GM18870 (cell line): ENCODE measurements around the gene PPP1R12A.

ENCODE experiments used
- ATAC-seq: cut with Tn5 transposase; IDR thresholded peaks from one replicate; pipeline ENCODE4 v1.9.1; 2021; ENCODE audit warnings: moderate library complexity; ENCODE audit not compliant: unreplicated experiment

Gene PPP1R12A

DNA sequence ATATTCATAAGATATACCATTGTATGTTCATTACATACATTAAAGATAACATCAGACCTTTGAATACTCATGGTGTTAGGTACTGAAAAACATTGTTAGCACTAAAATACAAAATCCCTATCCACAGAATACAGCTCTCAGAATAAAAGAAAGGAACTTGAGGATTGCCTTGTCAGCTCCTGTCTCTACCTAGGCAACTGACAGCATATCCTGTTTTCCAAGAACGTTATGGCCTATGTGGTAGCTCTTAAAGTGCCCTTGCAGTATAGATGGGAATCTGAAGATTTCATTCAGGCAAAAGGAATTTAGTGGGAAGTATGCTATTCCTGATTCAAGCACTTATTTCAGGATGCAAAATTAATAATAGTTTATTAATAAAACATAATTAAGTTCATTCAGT lies 1.8 kb upstream of the PPP1R12A start:
- ATAC-seq, result no peak

DNA sequence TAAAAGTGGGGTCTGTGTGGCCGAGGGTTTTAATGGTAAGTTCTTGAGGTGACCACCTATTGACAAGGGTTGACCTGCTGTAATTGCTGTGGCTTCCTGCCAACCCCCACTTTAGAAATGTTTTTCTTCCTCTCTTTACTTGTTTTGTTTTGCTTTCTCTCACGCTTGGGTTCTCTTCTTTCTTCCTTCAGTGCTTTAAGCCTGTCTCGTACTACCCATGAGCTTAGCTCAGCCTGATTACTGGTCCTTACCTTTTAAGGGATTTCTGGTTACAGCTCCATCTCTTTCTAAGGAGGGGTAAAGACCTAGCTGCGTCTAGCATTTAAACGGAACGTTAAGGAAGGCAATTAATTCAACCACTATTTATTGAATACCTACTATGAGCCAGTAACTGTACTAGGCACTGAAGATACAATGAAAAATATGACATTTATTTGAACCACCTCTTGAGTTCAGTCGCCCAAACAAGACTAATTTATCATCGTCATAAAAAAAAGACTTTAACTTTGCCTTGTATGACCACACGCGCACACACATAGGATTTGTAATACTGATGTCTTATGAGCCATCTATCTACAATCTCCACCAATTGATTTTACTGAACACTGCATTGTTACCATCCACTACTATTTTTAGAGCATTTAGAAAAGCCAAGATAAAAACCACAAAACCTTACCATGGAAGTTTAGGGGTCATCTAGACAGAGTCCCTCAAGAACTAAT lies 888 bp upstream of the PPP1R12A start:
- ATAC-seq, result peak; percentile 25

DNA sequence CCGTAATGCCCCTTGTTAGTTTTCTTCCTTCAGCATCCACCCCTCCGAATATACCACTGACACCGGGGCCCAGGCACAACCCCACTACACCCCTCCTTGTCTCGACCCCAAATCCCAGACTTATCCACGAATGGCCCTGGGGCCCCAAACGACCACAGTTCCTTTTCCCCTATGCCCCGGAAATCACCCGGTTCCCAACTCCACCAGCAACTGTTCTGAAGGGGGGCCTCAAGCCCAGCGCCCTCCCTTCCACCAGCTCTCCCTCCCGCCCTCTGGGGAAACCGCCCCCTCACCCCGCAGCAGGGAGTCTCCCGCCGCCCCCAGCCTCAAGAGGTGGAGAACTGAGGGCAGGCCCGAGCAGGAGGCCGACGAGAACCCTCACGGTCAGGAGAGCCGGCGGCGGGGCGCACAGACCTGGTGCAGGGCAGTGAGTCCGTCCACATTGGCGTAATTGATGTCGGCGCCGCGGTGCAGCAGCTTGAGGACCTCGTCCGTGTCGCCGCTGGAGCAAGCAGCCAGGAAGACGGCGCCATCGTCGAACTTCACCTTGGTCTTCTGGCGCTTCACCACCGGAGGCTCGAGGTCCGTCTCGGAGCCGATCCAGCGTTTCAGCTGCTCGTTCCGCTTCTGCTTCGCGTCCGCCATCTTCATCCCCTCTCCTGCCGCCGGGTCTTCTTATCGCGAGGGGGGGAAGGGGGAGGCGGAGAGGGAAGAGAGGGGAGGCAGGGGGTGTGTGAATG lies 446 bp downstream of the PPP1R12A start:
- peak; percentile 1 for ATAC-seq

DNA sequence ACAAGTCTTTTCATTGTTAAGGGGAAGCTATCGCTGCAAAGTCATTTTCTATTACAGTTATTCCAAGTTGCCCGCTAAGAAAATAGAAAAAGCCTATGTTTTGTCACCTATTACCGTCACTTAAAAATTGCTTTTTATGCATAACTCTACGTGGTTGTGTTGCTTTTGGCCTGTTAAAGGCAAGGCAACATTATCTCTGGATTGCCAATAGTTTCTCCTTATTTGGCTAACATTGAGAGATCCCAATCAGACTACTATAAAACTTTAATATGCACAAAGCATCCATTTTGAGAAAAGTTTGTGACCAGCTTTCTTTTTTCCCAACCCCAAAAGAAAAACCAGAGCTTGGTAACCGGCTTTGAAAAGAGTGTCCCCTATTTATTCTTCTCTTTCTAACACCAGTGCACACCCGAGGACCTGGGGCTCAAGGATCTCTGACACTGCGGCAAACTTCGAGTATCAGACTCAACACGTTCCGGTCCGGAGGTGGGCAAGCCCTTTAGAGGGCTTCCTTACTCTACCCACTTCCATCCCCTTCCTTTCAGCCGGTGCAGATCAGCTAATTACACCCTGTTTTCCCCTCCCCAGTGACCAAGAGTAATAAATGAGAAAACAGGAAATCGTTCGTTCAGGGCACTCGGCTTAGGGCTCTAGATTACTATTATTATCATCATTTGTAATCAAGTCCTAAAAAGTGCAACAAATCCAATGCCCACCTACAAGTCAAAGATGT lies 1.2 kb downstream of the PPP1R12A start:
- ATAC-seq, result peak; percentile 15

DNA sequence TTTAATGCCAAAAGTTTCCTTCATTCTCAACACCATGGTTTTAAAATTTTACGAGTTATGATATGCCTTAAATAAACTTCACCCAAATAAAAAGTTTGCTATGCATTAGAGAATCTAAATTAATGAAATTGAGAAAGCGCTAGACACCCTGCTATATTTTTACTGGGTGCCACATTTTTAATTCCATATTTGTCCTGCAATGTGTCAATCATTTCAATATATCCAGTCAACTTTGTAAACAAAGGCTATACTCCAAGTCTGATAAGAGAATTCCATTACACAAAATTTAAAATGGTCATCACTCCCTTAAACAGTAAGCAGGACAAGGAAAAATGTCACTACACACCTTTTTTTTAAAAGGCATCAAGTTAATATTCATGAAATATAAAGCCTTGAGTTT lies 1.9 kb downstream of the PPP1R12A start:
- ATAC-seq, result no peak

DNA sequence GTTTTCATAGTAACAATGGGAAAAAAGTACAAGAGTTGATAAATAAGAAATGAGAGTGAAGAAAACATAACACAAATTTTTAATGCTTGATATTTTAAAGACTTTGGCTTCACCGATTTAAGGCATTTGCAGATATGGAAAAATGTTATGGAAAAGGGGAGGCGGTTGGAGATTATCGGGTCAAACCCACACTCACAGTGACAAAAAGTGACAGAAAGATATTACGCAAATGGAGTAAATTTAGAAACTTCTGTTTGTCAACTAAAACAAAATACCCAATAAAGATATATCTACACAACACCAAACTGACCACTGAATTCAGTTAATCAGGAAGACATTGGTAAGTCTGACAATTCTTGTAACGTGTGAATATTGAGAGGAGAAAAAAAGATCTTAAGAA lies 2.5 kb downstream of the PPP1R12A start:
- no peak for ATAC-seq

DNA sequence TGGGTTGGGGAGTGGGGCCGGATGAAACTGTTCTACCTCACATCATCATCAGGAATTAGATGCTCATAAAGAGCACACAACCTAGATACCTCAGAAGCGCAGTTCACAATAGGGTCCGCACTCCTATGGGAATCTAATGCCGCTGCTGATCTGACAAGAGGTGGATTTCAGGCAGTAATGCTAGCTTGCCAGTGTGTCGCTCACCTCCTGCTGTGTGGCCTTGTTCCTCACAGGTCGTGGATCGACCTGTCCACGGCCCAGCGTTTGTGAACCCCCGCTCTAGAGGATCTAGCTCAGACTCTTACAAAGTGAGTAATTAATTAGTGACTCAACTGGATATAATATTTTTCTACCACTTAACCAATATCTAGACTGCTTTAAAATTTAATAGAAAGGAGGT lies 5.8 kb downstream of the PPP1R12A start:
- no peak for ATAC-seq

DNA sequence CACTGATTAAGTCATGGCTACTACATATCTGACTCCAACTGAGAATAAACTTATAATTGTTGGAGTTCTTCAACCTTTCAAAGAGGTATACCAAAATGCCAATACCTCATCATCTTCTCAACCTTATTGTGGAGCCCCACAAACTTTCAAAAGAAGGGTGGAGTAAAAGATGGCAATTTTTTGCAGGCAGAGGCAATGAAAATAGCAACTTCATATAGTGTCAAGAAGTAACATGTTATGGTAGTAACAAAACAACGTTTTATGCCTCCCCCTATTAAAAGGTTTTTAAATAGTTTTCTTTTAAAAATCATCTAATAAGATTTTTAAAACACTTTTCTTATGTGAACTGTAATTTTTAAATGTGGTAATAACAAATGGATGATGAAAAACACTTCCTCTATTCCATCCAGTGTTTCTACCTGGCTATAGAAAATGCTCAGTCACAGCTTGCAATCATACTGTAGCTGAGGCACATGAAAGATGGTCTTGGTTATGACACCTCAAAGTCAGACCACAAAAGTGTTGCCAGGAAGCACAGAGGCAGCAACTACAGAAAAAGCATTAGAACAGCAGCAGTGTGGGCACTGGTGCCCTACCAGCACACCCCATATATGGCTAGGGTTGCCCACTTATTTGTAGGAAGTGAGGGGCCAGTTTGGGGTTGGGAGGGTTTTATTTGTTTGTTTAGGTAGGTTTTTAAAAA lies 7.0 kb downstream of the PPP1R12A start:
- ATAC-seq, result peak; percentile 99

DNA sequence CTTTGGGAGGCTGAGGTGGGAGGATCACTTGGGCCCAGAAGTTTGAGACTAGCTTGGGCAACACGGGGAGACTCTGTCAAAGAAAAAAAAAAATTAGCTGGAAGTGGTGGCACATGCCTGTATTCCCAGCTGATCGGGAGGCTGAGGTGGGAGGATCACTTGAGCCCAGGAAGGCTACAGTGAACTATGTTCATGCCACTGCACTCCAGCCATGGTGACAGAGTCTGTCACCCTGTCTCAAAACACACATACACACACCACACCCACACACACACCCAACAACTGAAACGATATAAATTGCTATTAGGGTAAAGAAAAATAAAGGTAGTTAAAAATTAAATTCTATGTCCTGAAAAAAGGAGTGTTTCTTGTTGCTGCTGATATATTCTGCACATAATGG lies 7.9 kb downstream of the PPP1R12A start:
- ATAC-seq, result no peak

DNA sequence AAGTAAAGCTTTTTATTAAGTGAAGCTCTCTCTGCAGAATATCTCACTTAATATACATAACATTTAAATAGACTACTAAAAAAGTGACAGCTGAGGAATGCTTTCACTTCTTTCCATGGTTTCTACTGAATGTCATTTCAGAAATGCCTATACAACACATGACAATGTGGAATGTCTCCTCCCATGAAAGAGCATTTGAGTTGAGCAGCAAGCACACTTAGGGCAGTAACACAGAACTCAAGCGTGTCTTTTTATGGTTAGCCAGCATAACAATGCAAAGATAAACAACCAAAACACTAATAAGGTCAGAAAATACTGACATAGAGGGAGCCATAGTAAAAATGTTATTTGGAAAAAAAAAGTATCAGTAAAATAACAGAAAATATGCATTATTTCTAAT lies 9.4 kb downstream of the PPP1R12A start:
- no peak for ATAC-seq

DNA sequence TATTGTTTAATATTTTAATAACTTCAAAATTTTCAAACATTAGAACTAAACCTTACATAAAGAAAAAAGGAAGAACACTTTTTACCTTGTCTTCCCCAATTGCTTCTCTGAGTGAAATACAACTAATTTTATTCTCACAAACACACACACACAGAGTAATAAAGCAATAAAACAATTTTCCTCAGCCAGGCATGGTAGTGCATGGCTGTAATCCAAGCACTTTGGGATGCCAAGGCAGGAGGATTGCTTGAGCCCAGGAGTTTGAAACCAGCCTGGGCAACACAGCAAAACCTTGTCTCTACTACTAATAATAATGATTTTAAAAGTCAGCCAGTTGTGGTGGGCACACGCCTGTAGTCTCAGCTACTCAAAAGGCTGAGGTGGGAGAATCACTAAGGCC lies 13.1 kb downstream of the PPP1R12A start:
- no peak for ATAC-seq

DNA sequence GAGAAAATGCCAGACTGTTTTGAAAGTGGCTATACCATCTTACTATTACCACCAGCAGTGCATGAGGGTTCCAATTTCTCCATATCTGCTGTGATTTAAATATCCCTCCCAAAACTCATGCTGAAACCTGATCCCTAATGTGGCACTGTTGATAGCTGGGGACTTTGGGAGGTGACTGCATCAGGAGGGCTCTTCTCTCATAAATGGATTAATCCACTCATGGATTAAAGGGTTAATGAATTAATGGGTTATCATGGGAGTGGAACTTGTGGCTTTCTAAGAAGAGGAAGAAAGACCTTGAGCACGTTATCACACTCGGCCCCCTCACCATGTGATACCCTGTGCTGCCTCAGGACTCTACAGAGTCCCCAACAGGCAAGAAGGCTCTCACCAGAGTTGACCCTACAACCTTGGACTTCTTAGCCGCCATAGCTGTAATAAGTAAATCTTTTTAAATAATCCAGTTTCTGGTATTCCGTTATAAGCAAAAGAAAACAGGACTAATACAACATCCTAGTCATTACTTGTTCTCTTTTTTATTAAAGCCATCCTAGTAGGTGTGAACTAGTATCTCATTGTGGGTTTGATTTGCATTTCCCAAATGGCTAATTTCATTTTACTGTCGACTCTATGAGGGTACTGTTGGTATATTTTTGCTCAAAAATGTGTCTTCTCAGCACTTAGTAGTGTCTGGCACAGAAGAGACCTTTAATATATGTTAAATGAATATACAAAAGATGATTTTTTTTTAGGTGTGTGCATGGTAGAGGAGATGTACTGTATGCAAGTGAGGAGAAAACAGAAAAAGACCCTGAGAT lies 14.3 kb downstream of the PPP1R12A start:
- peak; percentile 42 for ATAC-seq

DNA sequence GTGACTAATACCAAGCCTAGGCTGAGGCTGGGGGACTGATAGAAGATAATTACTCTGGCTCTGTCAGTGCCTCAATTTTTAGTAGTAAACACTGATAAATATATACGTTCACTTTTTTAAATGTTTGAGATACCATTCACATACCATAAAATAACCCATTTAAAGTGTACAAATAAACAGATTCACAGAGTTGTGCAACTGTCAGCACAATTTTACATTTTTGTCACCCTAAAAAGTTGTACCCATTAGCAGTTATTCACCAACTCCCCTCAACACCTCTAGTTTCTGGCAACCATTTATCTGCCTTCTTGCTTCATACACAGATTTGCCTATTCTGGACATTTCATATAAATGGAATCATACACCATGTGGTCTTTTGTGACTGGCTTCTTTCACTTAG lies 15.1 kb downstream of the PPP1R12A start:
- no peak for ATAC-seq

DNA sequence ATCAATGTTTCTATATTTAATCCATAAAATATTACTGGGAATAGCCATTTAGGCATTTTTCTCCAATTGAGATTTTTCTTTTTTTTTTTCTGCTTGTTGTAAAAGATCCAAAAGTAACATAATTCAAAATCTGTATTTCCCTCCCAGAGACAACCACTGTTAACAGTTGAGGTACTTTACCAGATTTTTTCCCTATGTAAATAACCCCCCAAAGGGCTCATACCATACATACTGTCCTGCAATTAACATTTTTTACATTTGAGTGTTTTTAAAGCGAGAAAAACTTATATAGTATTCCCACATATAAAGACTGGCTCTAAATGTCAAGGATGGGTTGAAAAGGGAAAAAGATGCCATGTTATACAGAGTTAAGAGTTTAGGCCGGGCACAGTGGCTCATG lies 18.1 kb downstream of the PPP1R12A start:
- ATAC-seq, result no peak

DNA sequence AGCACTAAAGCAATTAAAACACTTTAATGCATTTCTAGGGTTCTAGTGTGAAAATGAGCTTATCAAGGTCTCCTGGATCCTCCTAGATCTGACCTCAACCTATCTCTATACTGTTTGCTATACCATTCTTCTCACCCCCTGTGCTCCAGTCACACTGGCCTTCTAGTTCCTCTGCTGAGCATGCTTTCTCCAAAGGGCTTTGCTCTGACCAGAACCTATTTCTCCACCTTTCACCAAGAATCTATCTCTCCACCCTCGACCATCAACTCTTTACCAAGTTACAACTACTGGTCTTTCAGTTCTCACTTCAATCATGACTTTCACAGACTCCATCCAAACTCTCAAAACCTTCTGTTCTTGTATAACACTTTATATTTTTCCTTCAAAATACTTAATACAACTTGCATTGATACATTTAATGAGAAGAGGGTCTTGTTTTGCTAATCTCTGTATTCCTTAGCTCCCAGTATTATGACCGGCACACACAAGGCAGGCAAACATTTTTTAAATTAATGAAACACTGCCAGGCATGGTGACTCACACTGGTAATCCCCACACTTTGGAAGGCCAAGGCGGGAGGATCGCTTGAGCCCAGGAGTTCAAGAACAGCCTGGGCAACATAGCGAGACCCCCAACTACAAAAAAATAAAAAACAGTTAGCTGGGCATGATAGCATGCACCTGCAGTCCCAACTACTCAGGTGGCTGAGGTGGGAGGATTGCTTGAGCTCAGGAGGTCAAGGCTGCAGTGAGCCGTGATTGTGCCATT lies 22.8 kb downstream of the PPP1R12A start:
- ATAC-seq, result peak; percentile 49

DNA sequence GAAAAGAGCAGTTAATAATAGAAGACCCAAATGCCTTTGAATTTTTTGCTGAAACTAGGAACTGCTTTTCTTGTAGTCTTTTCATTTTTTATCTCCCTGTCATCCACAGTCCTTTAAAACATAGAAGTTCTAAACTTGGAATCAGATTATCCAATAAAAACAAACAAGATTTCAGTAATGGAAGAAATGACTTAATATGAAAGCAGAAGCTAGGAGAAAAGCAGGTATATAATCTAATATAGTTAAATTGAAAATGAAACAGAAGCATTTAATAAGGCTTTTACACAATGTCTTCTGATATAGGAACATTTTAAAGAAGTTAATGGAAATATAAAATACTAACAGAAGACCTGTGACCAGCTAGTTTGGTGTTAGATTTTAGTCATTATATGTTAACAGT lies 26.5 kb downstream of the PPP1R12A start:
- no peak for ATAC-seq

DNA sequence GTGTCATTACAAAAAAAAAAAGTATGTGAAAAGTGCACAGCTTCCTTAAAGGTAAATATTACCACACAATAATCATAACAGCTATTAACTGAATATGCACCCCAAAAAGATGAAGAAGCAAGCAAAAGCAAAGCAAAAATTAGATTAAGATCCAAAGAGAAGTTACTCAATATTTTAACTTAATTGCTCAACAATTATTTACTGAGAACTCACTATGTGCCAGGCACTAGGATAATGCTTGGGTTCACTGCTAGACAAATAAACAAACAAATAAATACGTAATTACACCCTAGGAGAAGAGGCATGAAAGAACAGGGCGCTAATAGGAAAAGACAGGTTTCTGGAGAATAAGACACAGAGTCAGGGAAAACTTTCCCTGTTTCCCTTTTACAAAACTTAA lies 33.4 kb downstream of the PPP1R12A start:
- ATAC-seq, result no peak

DNA sequence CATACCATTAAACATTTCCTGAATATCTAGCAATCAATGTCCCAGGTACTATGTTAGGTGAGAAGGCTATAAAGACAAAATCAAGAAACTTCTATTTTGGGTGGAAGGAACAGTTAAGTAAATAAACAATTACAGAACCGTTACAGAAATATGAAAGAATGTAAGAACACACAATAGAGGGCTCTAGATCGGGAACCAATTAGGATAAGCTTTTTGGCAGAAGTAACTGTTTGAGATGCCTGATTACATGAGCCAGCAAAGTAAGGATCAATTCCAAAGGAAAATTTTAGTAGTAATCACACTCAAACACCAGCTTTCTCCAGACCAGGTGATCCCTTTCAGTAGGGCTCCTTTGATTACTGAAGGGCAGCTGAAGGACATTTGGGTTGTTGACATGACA lies 33.9 kb downstream of the PPP1R12A start:
- no peak for ATAC-seq

DNA sequence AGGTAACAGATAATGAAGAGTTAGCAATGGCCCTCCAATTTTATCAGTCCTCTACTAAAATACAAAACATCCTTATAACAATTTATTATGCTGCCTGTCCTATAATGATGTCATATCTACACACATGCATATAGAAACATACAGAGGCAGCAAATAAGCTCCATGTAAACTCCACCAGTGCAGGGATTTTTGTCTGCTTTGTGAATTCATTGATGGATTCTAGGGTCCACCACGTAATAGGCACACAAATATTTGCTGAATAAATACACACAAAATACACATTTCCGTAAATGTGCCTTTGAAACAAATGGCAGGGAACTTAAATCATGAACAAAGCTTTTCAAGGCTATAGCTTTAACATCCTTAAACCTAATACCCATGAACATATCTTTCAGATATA lies 34.7 kb downstream of the PPP1R12A start:
- ATAC-seq, result no peak

DNA sequence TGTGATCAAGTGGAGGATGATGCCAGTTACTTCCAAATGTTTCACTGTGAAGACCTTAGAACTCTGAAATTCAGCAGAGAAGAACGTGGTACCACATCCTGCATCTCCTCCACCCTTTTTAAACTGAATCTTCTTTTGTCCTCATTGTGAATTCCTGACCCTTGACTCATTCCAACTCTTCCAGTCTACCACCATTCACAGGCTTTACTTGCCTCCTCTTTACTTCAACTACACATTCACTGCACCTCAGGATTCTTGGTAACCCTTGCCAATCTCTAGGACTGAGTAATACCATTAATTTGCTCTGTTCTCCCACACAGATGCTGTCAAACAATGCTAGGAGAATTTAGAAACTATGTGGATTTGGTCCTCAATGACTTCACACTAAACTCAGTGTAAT lies 37.3 kb downstream of the PPP1R12A start:
- ATAC-seq, result no peak
